ENCODE data around the gene BATF.

Gene BATF

DNA sequence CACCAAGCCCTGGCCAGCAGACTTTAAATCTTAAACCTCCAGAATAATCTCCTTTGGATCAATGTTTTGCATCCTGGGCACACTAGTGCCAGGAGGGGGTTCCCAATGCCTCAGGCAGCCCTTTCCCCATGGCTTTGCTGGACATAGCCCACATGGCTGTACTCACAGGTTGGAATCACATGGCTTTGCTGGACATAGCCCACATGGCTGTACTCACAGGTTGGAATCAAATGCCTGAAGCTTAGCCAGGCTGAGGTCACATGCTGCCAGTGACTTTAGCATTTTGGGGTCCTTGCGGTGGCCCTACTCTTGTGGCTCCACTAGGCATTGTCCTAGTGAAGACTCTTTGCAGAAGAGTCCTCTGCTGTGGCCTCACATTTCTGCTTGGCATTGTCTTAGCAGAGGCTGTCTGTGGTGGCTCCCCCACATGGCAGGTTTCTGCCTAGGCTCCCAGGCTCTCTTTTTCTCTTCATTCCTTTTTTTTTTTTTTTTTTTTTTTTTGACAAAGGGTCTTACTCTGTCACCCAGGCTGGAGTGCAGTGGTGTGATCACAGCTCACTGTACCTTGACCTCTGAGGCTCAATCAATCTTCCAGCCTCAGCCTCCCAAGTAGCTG lies 69.2 kb downstream of the BATF start:
- Histone ChIP-seq H3K9ac (no peak overlapping the region), H3K9me3 (ENCODE audit: control insufficient read depth, low read length) (no peaks in the 10 kb centered on the region), H3K36me3 (ENCODE audit: control insufficient read depth, insufficient read depth, low read length) (no peaks in the 10 kb centered on the region), H3K79me2 (peaks cover 12% of the 10 kb centered on the region), H3K4me2 (ENCODE audit: low read length) (no peak overlapping the region), H3K27ac (no peak overlapping the region), H3K4me3 (ENCODE audit: low read depth, low read length) (no peak overlapping the region), H2AFZ (no peak overlapping the region), H3K4me1 (no peaks in the 10 kb centered on the region), H3K27me3 (ENCODE audit: control insufficient read depth, insufficient read depth, low read length) (no peaks in the 10 kb centered on the region)
- TF ChIP-seq, protein P1, sequence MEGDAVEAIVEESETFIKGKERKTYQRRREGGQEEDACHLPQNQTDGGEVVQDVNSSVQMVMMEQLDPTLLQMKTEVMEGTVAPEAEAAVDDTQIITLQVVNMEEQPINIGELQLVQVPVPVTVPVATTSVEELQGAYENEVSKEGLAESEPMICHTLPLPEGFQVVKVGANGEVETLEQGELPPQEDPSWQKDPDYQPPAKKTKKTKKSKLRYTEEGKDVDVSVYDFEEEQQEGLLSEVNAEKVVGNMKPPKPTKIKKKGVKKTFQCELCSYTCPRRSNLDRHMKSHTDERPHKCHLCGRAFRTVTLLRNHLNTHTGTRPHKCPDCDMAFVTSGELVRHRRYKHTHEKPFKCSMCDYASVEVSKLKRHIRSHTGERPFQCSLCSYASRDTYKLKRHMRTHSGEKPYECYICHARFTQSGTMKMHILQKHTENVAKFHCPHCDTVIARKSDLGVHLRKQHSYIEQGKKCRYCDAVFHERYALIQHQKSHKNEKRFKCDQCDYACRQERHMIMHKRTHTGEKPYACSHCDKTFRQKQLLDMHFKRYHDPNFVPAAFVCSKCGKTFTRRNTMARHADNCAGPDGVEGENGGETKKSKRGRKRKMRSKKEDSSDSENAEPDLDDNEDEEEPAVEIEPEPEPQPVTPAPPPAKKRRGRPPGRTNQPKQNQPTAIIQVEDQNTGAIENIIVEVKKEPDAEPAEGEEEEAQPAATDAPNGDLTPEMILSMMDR (IDR thresholded peaks at IDR 0.05) = no peak

DNA sequence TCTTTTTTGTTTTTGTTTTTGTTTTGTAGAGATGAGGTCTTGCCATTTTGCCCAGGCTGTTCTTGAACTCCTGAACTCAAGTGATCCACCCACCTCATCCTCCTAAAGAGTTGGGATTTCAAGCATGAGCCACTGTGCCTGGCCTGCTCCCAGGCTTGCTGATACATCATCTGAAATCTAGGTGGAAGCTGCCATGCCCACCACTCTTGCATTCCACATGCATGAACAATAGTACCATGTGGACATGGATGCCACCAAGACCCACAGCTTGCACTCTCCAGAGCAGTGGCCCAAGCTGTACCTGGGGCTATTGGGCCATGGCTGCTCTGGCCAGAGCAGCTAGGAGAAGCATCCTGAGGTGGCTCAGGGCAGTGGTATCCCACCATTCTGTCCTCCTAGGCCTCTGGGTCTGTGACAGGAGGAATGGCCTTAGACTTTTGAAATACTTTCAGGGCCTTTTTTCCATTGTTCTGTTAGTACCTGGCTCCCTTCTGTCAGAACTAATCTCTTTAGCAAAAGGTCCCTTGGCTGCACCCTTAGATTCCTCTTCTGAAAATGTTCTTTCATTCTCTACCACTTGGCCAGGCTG lies 69.8 kb downstream of the BATF start:
- Histone ChIP-seq H3K4me3 (ENCODE audit: low read depth, low read length) (no peak overlapping the region), H3K36me3 (ENCODE audit: control insufficient read depth, insufficient read depth, low read length) (no peaks in the 10 kb centered on the region), H3K27me3 (ENCODE audit: control insufficient read depth, insufficient read depth, low read length) (no peaks in the 10 kb centered on the region), H2AFZ (no peak overlapping the region), H3K4me1 (no peaks in the 10 kb centered on the region), H3K4me2 (ENCODE audit: low read length) (no peak overlapping the region), H3K27ac (no peak overlapping the region), H3K9me3 (ENCODE audit: control insufficient read depth, low read length) (no peaks in the 10 kb centered on the region), H3K9ac (no peak overlapping the region), H3K79me2 (peaks cover 12% of the 10 kb centered on the region)
- TF ChIP-seq, protein P1 (IDR thresholded peaks at IDR 0.05) = no peak

DNA sequence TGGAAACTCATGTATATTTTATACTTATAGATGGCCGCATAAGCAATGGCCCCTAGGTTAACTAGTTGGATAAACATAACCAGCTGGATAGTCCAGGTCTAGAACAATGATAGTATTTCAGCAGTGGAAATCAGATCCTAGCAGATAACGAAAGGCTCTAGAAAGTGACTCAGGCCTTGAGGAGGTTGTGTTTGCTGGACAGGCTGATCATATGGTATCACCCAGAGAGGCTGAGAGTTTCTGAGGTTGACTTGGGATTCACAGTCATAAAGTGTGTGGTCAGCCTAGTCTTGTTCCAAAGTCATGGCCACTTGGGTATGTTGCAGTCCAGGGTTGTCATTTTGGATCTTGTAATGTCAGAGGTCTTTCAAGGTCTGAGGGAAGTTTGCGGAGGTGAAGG lies 73.0 kb downstream of the BATF start:
- H3K79me2 ChIP-seq = peaks cover 7% of the 10 kb centered on the region
- no peak overlapping the region for H3K9ac ChIP-seq
- H3K4me2 ChIP-seq (ENCODE audit: low read length) = no peak overlapping the region
- H3K36me3 ChIP-seq (ENCODE audit: control insufficient read depth, insufficient read depth, low read length) = no peaks in the 10 kb centered on the region
- no peaks in the 10 kb centered on the region for H3K9me3 ChIP-seq (ENCODE audit: control insufficient read depth, low read length)
- TF ChIP-seq, protein P1 (IDR thresholded peaks at IDR 0.05) = no peak
- no peak overlapping the region for H3K27ac ChIP-seq
- H3K4me3 ChIP-seq (ENCODE audit: low read depth, low read length) = no peak overlapping the region
- H2AFZ ChIP-seq = no peak overlapping the region
- H3K4me1 ChIP-seq = no peaks in the 10 kb centered on the region
- H3K27me3 ChIP-seq (ENCODE audit: control insufficient read depth, insufficient read depth, low read length) = no peaks in the 10 kb centered on the region

Measured in parathyroid adenoma (tissue), 2 donors.